GM10266 (cell line): ENCODE measurements around the gene ELANE.
A peak's percentile ranks its signal among the peaks of the same experiment; 100 is the strongest.

Experiments used
- DNase-seq: peaks from one replicate; pipeline ENCODE4 v3.0.0; 2012; ENCODE audit errors: extremely low spot score
- TF ChIP-seq, protein P1 (sequence below): IDR thresholded peaks from 2 replicates; pipeline ENCODE4 v1.5.1; 2012; ENCODE audit warnings: mild to moderate bottlenecking, low read depth; ENCODE audit not compliant: control insufficient read depth, insufficient read depth; ENCODE audit errors: missing control alignments

Gene ELANE

DNA sequence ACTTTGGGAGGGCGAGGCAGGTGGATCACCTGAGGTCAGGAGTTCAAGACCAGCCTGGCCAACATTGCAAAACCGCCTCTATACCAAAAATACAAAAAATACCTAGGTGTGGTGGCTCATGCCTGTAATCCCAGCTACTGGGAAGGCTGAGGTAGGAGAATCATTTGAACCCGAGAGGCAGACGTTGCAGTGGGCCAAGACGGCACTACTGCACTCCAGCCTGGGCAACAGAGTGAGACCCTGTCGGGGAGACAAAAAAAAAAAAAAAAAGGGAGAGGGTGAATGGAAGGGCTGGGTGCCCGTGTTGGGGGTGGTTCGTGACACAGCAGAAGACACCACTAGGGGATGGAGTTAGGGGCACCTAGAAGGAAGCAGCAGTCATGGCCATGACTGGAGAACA lies 18.2 kb downstream of the ELANE start:
- TF ChIP-seq, protein P1, sequence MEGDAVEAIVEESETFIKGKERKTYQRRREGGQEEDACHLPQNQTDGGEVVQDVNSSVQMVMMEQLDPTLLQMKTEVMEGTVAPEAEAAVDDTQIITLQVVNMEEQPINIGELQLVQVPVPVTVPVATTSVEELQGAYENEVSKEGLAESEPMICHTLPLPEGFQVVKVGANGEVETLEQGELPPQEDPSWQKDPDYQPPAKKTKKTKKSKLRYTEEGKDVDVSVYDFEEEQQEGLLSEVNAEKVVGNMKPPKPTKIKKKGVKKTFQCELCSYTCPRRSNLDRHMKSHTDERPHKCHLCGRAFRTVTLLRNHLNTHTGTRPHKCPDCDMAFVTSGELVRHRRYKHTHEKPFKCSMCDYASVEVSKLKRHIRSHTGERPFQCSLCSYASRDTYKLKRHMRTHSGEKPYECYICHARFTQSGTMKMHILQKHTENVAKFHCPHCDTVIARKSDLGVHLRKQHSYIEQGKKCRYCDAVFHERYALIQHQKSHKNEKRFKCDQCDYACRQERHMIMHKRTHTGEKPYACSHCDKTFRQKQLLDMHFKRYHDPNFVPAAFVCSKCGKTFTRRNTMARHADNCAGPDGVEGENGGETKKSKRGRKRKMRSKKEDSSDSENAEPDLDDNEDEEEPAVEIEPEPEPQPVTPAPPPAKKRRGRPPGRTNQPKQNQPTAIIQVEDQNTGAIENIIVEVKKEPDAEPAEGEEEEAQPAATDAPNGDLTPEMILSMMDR = no peak
- no peak for DNase-seq

DNA sequence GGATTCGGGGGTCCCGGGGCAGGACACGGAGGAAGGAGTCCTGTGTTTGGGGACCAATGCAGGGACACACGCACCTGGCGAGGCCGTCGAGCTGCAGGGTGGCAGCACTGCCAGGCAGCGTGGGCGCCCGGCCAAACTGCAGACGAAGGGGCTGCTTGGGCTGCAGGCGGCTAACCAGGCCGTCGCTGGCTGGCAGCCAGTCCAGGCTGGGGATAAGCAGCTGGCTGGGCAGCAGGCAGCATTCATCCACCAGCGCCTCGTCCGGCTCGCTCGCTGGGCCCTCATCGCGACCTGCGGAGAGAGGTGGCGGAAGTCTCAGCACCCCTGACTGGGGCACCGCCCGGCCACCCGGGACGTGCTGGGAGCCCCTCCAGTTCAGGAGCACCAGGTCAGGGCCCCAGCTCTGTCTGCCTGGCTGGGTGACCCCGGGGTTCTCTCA lies 18.9 kb downstream of the ELANE start:
- TF ChIP-seq, protein P1 = no peak
- DNase-seq = no peak

DNA sequence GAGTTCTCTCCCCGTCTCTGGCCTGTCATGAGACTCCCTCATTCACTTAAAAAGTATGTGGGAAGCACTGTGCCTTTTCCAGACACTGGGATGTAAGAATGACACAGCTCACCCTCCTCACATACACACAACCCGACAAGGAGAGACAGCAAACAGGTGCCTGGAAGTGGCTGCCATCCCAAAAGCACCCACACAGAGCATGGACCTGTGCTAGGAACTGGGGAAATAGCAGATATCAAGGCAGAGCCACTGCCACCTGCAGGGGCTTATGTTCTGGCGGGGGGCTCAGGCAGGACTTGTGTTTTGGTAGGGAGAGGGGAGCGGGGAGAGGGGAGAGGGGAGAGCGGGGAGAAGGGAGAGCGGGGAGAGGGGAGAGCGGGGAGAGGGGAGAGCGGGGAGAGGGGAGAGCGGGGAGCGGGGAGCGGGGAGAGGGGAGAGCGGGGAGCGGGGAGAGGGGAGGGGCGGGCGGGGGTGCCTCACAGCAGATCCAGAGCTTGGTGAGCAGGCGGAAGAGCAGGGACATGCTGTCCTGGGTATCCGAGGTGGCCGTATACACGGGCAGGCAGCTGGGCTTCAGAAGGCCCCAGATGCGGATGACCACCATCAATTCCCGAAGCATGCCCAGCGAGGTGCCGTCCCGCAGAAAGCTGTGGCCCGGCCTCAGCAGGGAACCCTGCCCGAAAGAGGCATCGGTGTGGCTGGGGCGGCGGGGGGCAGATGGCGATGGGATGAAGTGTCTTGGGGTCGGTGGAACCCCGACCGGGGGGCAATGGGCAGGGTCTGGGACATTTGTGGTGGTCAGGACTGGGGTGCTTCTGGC lies 19.6 kb downstream of the ELANE start:
- DNase-seq = no peak
- TF ChIP-seq, protein P1 = no peak

DNA sequence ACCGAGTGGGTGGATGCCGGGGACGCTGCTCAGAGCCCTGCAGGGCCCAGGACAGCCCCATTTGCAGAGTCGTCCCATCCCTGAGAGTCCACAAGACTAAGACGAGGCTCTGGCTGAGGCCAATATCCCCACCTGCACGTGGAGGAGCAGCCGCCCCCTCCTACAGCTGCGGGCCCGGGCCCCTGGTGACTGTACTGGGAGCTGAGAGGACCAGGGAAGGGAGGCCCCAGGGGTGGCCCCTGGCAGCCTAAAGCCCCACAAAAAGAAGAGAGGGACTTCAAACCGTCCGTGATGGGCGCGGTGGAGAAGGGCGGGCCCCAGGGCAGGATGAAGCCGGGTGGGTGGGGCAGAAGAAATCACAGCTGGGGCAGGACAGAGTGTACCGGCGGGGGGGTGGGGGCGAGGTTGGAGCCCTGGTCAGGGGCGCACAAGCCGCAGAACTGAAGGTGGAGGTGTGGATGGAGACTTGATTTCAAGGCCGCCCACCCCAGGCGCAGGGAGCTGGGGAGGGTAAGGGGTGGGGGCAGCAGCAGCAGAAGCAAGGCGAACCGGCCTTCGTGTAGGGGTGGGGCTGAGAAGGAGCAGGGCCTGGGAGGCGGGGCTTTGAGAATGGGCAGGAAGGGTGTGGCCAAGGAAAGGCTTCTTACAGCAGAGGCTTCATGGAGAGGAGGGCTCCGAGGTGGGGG lies 20.3 kb downstream of the ELANE start:
- peak; percentile 95 for DNase-seq

DNA sequence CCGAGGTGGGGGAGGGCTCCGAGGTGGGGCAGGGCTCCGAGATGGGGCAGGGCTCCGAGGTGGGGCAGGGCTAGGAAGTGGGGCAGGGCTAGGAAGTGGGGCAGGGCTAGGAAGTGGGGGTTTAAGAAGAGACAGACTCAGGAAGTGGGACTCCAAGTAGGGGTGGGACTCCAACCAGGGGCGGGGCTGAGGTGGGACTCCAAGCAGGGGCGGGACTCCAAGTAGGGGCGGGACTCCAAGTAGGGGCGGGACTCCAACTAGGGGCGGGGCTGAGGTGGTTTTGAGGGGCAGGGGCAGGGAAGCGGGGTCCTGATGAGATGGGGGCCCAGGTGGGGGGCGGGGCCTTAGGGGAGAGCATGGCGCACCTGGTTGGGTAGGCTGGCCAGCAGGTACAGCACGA lies 21.0 kb downstream of the ELANE start:
- DNase-seq = peak; percentile 91
- TF ChIP-seq, protein P1 = no peak

More for the DNA sequence above, 20.3 kb downstream of the ELANE start:
- TF ChIP-seq, protein P1 = no peak

DNA sequence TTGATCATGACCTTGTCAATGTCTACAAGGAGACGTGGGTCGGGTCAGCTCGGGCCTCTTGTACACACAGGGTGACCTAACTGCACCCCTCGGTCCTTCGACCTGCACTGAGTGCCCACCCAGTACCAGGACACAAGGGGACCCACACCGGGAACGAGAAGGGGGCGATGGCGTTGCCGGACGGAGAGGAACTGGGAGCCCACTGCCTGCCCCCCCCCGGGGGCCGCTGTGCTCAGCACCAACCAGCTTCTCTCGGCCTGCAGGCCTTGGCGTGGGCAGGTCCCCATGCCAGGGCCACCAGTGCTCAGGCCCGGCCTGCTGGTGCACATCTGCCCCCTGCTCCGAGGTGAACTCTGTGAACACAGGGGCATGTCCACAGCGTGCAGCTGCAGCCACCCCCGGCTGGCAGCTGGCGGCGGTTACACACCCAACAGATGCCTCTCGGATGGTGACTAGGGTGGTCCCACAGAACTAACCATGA lies 21.5 kb downstream of the ELANE start:
- TF ChIP-seq, protein P1 = no peak
- DNase-seq = no peak
